HL-60 (cell line): ENCODE results near the gene RSPH9.

ENCODE experiments used
- DNase-seq, 2 experiments: peaks; one replicate each; pipeline ENCODE4 v3.0.0-alpha.2; 2010 to 2020; ENCODE audit warnings: low read depth in 1 of 2, low spot score in 1 of 2
- H3K27ac ChIP-seq: fragments of 250-450 bp; sonication (Bioruptor Pico); replicated peaks from 2 replicates; pipeline ENCODE4 v1.5.1; 2020; ENCODE audit warnings: mild to moderate bottlenecking, moderate library complexity
- H3K27me3 ChIP-seq: fragments of 250-450 bp; sonication (Bioruptor Pico); 2 replicates; pipeline ENCODE4 v1.5.1; 2021; ENCODE audit warnings: mild to moderate bottlenecking, moderate library complexity; ENCODE audit not compliant: insufficient read depth, poor library complexity, severe bottlenecking
- H3K4me3 ChIP-seq: replicated peaks from 2 replicates; pipeline ENCODE4 v1.5.1; 2011; ENCODE audit warnings: mild to moderate bottlenecking, control low read depth, low read length; ENCODE audit not compliant: insufficient read depth
- CTCF ChIP-seq: IDR thresholded peaks from one replicate; pipeline ENCODE4 v1.5.1; 2011; ENCODE audit warnings: low read length, control low read depth, inconsistent platforms; ENCODE audit not compliant: insufficient read depth
- GABPA ChIP-seq: IDR thresholded peaks from 2 replicates; pipeline ENCODE4 v1.6.1; 2012; ENCODE audit warnings: low read depth
- POLR2AphosphoS5 ChIP-seq: IDR thresholded peaks from 2 replicates; pipeline ENCODE4 v1.6.1; 2012; ENCODE audit warnings: low read depth
- REST ChIP-seq: IDR thresholded peaks from 2 replicates; pipeline ENCODE4 v1.6.1; 2012; ENCODE audit warnings: low read depth; ENCODE audit not compliant: insufficient replicate concordance
- SPI1 ChIP-seq: IDR thresholded peaks from 2 replicates; pipeline ENCODE4 v1.6.1; 2012; ENCODE audit warnings: low read depth, mild to moderate bottlenecking, borderline replicate concordance

Gene RSPH9

GRCh38 chr6:43622541-43622940, 22.3 kb upstream of the RSPH9 start:
- H3K27ac ChIP-seq: no peak overlapping the region
- no peak overlapping the region for H3K4me3 ChIP-seq
- no peak for DNase-seq
- no peaks in the 10 kb centered on the region for H3K27me3 ChIP-seq
- no peak for TF ChIP-seq GABPA
- TF ChIP-seq POLR2AphosphoS5: no peak
- TF ChIP-seq SPI1: no peak
- no peak for TF ChIP-seq CTCF
- no peak for TF ChIP-seq REST

- Histone ChIP-seq H3K27me3 (no peaks in the 10 kb centered on the region), H3K4me3 (no peak overlapping the region), H3K27ac (no peak overlapping the region)
- DNase-seq: no peak
- TF ChIP-seq CTCF (no peak), SPI1 (no peak), REST (no peak), POLR2AphosphoS5 (no peak; the same call in 1 of the 2 replicates), GABPA (no peak)
Observed at GRCh38 chr6:43623880-43624785, 20.7 kb upstream of the RSPH9 start.

GRCh38 chr6:43624786-43625288, 20.0 kb upstream of the RSPH9 start:
- no peak overlapping the region for H3K4me3 ChIP-seq
- H3K27me3 ChIP-seq: no peaks in the 10 kb centered on the region
- no peak overlapping the region for H3K27ac ChIP-seq
- TF ChIP-seq GABPA (no peak), SPI1 (no peak), REST (no peak), CTCF (no peak), POLR2AphosphoS5 (no peak)
- DNase-seq: no peak
